AG09319 (cell line): ENCODE measurements around the gene DVL2.
A peak's percentile ranks its signal among the peaks of the same experiment; 100 is the strongest.

Source experiments
- DNase-seq: peaks from one replicate; pipeline ENCODE4 v3.0.0-alpha.2; 2010; ENCODE audit warnings: low read depth; ENCODE audit errors: extremely low read depth
- CTCF ChIP-seq: IDR thresholded peaks from 2 replicates; pipeline ENCODE4 v1.5.1; 2011; ENCODE audit warnings: low read depth, mild to moderate bottlenecking, inconsistent platforms, low read length, moderate library complexity

The DVL2 gene

GRCh38 chr17:7224110-7224509 lies 10.2 kb downstream of the DVL2 start:
- DNase-seq, result no peak
- TF ChIP-seq CTCF, result no peak

DNA sequence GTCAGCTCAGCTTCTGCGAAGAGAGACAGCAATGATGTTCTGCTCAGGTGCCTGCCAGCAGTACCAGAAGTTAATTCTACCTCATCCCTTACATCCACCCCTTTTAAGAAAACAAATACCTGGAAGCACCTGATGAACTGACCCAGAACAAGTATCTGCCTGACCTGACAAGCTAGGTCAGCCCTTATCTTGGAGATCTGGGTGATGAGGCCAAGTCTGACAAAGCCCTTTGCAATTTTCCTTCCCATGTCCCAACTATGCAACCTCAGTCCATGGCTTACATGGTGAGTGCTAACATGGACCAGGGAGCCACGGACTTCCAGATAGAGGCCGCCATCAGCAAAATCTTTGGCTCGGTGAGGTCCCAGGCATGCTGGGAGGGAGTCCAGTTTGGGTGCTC lies 10.9 kb downstream of the DVL2 start:
- no peak for TF ChIP-seq CTCF

DNA sequence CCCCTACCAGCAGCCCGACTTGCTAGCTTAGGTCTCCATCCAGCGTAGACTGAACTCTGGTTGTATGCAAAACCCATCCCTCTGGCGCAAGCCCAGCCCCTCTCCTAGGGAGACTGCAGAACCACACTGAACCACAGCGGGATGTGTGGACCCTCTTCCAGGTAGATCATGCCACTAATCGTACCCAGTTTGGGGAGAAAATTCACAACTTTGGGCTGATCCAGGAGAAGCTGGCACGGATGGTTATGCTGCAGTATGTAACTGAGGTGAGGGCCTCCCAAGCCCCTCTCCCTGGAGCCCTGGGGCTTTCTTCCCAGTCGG lies 11.4 kb downstream of the DVL2 start:
- no peak for DNase-seq
- no peak for TF ChIP-seq CTCF

More for the DNA sequence above, 10.9 kb downstream of the DVL2 start:
- DNase-seq, result no peak

- TF ChIP-seq CTCF, result no peak
- DNase-seq, result no peak
These were observed 12.0 kb downstream of the DVL2 start for GRCh38 chr17:7222093-7222971.

DNA sequence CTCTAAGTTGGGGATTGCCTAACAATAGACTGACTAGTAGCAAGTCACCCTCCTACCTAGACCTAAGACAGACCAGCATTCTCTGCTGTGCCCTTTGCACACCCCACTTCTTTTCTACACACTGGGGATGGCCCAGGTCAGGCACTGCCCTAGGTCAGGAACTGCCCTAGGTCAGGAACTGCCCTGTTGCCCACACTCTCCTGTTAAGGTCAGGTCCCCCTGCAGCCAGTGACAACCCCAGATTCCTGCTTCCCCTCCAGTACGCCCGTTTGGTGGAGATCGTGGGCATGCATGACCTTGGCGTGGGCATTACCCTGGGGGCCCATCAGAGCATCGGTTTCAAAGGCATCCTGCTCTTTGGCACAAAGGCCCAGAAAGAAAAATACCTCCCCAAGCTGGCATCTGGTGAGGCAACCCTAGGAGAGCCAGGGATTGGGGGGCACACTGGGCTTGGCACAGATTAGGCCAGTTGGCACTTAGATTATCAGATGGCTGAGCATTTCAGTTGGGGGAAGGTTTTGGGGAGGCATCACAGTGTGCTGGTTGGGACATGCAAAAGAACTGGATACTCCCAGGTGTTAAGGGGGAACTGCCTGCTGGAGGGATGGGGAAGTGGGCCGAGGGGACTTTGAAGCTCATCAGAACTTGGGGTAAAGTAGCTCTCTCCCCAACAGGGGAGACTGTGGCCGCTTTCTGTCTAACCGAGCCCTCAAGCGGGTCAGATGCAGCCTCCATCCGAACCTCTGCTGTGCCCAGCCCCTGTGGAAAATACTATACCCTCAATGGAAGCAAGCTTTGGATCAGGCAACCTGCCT lies 12.8 kb downstream of the DVL2 start:
- no peak for TF ChIP-seq CTCF
- no peak for DNase-seq

DNA sequence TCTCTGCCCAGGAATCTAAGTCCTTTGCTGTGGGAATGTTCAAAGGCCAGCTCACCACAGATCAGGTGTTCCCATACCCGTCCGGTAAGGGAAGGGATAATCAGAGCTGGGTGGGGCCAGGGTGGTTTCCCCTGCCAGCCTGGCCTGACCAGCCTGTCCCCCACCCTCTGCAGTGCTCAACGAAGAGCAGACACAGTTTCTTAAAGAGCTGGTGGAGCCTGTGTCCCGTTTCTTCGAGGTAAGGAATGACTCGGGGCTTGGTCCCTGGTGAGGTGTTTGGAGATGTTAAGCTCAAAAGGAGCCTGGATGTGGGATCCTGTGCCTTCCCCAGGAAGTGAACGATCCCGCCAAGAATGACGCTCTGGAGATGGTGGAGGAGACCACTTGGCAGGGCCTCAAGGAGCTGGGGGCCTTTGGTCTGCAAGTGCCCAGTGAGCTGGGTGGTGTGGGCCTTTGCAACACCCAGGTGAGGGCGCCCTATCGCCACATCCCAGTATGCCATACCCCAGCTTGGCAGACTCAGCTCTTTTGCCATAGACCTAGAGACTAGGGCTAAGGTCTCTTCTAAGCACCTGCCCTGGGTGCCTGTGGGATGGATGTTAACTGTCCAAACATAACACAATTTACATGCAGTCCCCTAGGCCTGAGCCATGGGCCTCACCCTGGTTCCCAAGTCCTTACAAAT lies 13.6 kb downstream of the DVL2 start:
- TF ChIP-seq CTCF, result peak; percentile 46
- no peak for DNase-seq
